Loucy (cell line): Measurements from ENCODE around the gene SMAP2.

Source experiments
- CTCF ChIP-seq: fragments of 200-600 bp; sonication (generic); conservative IDR thresholded peaks from 2 replicates; pipeline ENCODE4 v1.5.1; 2014; ENCODE audit warnings: mild to moderate bottlenecking, antibody characterized with exemption, low read length
- EZH2phosphoT487 ChIP-seq: fragments of 200-600 bp; IDR thresholded peaks from 2 replicates; pipeline ENCODE4 v1.6.1; 2018; ENCODE audit warnings: antibody characterized with exemption, mild to moderate bottlenecking, moderate library complexity, borderline replicate concordance

- TF ChIP-seq EZH2phosphoT487 = no peak
- TF ChIP-seq CTCF = no peak
Measured at GRCh38 chr1:40337443-40337842, 36.1 kb upstream of the SMAP2 start.
